Panc1 (cell line): Measurements from ENCODE around the gene GLI3.

Experiments
- POLR2AphosphoS5 ChIP-seq: IDR thresholded peaks from 2 replicates; pipeline ENCODE4 v1.6.1; 2012; ENCODE audit warnings: mild to moderate bottlenecking, low read depth, low read length, moderate library complexity
- SIN3A ChIP-seq: IDR thresholded peaks from 2 replicates; pipeline ENCODE4 v1.6.1; 2012; ENCODE audit warnings: low read depth, mild to moderate bottlenecking, low read length, moderate library complexity, borderline replicate concordance; ENCODE audit not compliant: insufficient read depth
- TCF7L2 ChIP-seq: IDR thresholded peaks from 2 replicates; pipeline ENCODE4 v1.6.1; 2011; ENCODE audit warnings: mild to moderate bottlenecking, low read depth, low read length, inconsistent platforms
- TF ChIP-seq, protein P1 (sequence below): fragments of 450-650 bp; IDR thresholded peaks from 2 replicates; pipeline ENCODE4 v1.5.1; 2017; ENCODE audit warnings: mild to moderate bottlenecking
- TF ChIP-seq, protein P2 (sequence below), 2 experiments: IDR thresholded peaks; 2 replicates each; pipeline ENCODE4 v1.6.1; 2011 to 2012; ENCODE audit warnings: low read depth in 2 of 2, control low read depth in 1 of 2, low read length in 1 of 2, mild to moderate bottlenecking in 1 of 2, moderate library complexity in 1 of 2; ENCODE audit not compliant: insufficient read depth in 1 of 2

DNA sequence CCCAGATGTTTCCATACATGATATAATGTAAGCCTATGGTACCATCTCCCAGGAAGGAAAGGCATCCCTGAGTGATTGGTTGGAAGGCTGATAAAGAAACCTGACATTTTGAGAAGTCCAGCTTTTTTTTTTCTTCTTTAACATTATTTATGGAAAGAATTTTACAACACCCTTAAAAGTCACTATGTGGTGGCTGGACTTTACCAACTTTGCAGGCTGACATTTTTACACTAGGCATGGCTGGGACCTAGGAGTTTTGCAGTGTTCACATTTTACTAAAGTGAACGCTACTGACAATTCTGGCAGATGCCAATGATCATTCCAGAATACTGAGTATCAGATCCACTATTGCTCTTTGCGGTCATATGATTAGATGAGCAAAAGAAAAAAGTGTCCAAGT, 239.9 kb downstream of the GLI3 start:
- TF ChIP-seq, protein P1, sequence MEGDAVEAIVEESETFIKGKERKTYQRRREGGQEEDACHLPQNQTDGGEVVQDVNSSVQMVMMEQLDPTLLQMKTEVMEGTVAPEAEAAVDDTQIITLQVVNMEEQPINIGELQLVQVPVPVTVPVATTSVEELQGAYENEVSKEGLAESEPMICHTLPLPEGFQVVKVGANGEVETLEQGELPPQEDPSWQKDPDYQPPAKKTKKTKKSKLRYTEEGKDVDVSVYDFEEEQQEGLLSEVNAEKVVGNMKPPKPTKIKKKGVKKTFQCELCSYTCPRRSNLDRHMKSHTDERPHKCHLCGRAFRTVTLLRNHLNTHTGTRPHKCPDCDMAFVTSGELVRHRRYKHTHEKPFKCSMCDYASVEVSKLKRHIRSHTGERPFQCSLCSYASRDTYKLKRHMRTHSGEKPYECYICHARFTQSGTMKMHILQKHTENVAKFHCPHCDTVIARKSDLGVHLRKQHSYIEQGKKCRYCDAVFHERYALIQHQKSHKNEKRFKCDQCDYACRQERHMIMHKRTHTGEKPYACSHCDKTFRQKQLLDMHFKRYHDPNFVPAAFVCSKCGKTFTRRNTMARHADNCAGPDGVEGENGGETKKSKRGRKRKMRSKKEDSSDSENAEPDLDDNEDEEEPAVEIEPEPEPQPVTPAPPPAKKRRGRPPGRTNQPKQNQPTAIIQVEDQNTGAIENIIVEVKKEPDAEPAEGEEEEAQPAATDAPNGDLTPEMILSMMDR = no peak
- TF ChIP-seq POLR2AphosphoS5 (no peak), SIN3A (no peak), TCF7L2 (no peak)
- TF ChIP-seq, protein P2, sequence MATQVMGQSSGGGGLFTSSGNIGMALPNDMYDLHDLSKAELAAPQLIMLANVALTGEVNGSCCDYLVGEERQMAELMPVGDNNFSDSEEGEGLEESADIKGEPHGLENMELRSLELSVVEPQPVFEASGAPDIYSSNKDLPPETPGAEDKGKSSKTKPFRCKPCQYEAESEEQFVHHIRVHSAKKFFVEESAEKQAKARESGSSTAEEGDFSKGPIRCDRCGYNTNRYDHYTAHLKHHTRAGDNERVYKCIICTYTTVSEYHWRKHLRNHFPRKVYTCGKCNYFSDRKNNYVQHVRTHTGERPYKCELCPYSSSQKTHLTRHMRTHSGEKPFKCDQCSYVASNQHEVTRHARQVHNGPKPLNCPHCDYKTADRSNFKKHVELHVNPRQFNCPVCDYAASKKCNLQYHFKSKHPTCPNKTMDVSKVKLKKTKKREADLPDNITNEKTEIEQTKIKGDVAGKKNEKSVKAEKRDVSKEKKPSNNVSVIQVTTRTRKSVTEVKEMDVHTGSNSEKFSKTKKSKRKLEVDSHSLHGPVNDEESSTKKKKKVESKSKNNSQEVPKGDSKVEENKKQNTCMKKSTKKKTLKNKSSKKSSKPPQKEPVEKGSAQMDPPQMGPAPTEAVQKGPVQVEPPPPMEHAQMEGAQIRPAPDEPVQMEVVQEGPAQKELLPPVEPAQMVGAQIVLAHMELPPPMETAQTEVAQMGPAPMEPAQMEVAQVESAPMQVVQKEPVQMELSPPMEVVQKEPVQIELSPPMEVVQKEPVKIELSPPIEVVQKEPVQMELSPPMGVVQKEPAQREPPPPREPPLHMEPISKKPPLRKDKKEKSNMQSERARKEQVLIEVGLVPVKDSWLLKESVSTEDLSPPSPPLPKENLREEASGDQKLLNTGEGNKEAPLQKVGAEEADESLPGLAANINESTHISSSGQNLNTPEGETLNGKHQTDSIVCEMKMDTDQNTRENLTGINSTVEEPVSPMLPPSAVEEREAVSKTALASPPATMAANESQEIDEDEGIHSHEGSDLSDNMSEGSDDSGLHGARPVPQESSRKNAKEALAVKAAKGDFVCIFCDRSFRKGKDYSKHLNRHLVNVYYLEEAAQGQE (IDR thresholded peaks at IDR 0.05; ENCODE audit: insufficient read depth in 1 of 2, low read depth in 2 of 2, low read length in 1 of 2) = no peak
